NCI-H1694 (cell line): ENCODE results near the gene PRDM2.
"Not testable (repeated sequence)": the region's sequence is repeated elsewhere in the genome, so short reads cannot be mapped to it uniquely, and the experiment has no call there.

Experiments
- DNase-seq: peaks from one replicate; lab custom pipeline; 2025; lab: John Stamatoyannopoulos, UW

Gene PRDM2

DNA sequence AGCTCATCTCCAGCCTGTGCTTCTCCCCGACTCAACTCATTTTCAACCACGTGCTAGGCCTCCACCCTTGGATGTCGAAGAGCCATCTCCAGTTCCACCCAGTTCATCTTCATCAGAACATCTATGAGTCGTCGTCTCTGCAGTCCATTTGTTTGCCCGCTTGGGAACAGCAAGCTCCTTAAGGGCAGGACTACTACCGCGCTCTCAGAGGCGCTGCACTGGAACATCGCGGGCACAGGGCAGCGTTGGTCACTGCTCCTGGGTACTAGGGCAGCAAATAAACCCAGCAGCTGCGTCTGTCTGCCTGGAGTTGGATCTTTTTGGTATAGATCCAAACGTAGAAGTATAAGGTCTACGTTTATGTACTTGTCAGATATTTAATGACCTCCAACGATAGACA lies 478 bp upstream of the PRDM2 start:
- DNase-seq = no peak

GRCh38 chr1:13700521-13701270 lies 708 bp downstream of the PRDM2 start:
- DNase-seq = no peak

GRCh38 chr1:13701271-13701640 lies 1.3 kb downstream of the PRDM2 start:
- DNase-seq = no peak

GRCh38 chr1:13702425-13703127 lies 2.6 kb downstream of the PRDM2 start:
- DNase-seq = no peak

DNA sequence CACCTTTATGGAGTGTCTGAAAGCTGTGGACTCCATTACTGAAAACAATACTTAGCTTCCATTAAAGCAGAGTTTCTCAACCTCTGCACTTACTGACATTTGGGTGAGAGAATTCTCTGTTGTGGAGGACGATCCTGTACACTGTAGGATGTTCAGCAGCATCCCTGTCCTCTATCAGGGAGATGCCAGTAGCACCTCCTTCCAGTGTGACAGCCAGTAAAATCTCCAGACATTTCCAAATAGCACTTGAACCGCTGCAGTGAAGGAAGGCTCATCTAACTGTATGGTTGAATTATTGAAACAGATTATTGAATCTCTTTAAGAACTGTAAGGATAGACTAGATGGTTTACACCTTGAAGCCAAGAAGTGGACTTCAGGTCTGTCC lies 3.1 kb downstream of the PRDM2 start:
- no peak for DNase-seq

- DNase-seq = no peak
These were observed 3.8 kb downstream of the PRDM2 start for GRCh38 chr1:13703558-13704490.

DNA sequence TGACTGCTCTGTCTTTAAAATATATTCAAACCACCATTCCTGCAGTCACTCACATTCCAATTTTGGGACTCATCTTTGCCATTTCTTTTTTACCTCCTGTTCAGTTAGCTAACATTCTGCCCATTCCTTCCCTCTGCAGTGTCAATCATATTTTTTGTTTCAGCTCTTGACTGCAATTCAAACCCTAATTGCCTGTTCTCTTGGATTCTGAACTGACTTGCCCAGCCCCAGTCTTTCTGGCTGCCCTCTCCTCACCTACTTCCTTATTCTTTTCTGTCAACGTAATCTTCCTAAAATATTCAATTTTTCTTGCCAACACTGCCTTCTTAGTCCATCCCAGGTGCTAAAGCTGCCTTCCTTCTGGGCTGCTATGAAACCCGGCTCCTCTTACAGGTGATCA lies 6.1 kb downstream of the PRDM2 start:
- no peak for DNase-seq

GRCh38 chr1:13707164-13707563 lies 7.2 kb downstream of the PRDM2 start:
- no peak for DNase-seq

- no peak for DNase-seq
These were observed 8.5 kb downstream of the PRDM2 start for GRCh38 chr1:13708380-13708982.

- no peak for DNase-seq
These were observed 10.1 kb downstream of the PRDM2 start for GRCh38 chr1:13710086-13710485.

DNA sequence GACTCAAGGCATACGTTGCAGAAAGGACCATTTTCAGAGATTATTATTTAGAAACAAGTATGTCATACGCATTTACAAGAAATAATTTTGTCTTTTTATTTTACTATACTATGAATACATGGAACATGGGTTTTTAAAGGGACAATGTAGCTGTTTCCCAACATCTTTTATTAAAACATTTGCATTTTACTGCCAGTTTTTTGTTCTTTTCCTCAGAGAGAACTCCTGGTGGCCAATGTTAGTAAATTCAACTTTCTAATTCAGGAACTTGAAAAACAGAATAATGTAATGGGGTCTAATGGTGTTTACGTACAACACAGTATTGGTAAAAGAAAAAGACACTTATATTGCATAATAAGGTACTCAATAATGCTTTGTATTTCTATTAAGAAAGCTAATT lies 14.9 kb downstream of the PRDM2 start:
- no peak for DNase-seq

DNA sequence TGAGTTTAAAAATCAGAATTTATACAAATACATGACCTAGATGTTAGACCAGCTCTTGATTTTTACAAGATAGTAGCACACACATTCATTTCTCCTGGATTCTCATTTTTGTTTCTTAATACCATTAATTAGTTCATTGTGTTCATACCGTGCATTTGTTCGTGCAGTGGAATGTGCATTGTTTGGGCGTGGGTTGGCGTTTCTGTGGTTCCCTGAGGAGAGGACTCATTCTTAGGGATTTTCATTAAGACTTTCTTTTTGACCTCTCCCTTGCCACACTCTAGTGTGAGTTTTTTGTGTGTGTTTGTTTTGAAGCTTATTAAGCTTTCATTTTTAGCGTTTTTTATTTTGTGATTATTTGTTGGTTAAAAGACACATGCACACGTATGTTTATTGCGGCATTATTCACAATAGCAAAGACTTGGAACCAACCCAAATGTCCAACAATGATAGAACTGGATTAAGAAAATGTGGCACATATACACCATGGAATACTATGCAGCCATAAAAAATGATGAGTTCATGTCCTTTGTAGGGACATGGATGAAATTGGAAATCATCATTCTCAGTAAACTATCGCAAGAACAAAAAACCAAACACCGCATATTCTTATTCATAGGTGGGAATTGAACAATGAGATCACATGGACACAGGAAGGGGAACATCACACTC lies 15.8 kb downstream of the PRDM2 start:
- not testable (repeated sequence) for DNase-seq

DNA sequence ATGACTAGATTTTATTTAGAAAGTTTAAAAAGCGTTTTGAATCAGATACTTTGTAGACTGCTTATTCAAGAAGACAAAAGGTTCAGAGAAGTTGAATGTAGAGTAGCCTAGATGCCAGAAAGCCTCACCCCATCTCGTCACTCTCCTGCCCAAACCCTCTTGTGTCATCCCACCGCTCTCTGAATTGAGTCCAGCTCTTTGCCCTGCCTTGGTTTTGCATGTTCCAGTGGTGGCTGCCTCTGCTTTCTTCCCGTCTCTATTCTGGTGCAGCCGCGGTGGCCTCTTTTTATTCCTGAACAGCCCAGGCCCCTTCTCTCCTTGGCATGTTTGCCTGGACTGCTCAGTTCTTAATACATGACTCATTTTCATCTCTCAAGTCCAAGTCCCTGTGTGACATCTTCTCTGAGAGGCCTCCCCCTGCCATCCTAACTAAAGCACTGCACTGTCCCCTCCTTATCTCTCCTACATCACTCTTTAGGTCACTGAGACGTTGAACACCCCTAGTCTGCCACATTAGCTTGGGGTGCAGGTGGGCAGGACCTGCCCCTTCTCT lies 22.9 kb downstream of the PRDM2 start:
- no peak for DNase-seq

GRCh38 chr1:13723810-13724209 lies 23.8 kb downstream of the PRDM2 start:
- DNase-seq = no peak

DNA sequence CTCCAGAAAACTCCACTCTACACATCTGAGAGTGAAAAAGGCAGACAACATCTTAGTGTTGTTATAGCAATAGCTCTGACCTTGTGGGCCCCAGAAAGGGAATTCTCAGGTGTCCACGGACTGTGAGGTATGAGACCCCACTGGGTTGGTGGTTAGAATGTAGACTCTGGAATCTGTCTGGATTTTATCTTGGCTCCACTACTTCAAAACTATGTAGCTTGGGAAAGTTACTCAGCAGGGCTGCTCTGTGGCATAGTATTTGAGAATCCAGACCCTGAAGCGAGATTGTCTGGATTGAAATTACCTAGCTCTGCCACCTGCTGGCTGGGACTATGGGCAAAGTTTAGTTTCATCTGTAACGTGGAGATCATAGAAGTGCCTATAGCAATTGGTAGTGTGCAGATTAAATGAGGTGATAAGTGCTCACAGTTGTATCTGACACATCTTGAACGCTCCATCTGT lies 25.8 kb downstream of the PRDM2 start:
- DNase-seq = no peak

DNA sequence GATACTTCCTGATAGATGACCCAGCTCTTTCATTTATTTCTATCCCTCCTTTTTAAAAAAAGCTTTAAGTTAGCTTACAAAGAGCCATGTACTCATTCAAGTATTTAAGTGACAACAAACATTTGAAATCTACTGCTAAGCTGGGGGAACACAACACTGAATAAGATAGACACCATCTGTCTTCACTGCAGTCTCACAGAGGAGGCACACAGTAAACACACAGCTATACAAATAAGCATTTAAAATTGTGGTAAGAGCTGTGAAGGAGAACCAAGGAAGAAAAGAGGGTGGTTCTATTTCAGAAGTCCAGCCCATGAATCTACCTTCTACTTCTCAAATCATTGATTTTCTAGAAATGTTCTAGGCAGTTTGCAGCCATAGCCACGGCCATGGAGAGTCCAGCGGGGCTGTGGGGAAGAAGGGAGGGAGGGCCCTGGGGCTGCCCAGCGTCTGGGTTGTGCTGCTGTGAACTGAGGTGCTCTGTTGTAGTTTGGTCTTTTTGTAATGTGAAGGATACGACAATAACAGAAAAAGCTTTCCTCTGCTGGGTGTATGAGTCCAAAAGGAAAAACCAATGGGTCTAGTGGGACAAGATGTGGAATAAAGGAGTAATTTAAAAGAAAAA lies 28.2 kb downstream of the PRDM2 start:
- DNase-seq = no peak

- DNase-seq = no peak
These were observed 30.3 kb downstream of the PRDM2 start for GRCh38 chr1:13730291-13730690.

DNA sequence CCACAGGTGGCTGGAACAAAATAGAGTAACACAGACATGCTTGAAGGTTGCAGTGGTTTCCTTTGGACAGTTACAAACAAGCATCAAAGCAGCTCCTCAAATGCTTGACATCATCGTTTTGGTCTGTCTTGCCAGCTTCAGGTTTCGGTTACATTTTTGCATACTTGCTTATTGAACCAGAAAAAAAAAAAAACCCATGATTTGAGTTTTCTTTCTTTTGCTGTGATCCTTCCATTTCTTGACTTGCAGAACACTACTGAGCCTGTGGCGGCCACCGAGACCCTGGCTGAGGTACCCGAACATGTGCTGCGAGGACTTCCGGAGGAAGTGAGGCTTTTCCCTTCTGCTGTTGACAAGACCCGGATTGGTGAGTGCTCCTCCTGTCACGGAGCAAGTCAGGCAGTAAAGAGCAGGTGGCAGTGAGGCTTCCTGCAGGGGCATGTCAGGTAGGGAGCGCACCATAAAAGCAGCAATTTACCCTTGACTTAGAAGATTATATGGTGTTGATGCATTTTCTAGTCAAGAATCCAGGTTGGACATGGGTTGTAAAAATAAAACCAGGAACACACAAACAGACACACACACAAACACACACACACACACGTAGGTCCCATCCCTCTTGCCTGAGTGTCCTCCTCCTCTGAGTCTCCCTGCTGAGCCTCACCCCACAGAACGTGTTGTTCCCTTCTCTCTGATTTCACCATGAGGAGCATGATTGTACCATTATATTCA lies 30.9 kb downstream of the PRDM2 start:
- DNase-seq = no peak

- no peak for DNase-seq
These were observed 31.9 kb downstream of the PRDM2 start for GRCh38 chr1:13731897-13732296.
